GM12878 (cell line): ENCODE data around the gene GALNT9. TPM values are rescaled to one million over a fixed set of nuclear protein-coding genes. Genes with fewer than 3 reads are reported as not detected.

ENCODE experiments used
- ATAC-seq: fragments of 200-7000 bp; cut with Tn5 transposase; 3 replicates; pipeline ENCODE4 v1.9.1; 2020; ENCODE audit warnings: mild to moderate bottlenecking, moderate library complexity
- BruUV-seq: library from RNA; stranded (reverse); fragments of 400-500 nt; replicated peaks from 2 replicates; lab custom pipeline; 2021; lab: Mats Ljungman, UMichigan
- CTCF ChIA-PET: fragments of 300-600 bp; sonication (Branson Sonifier 250); formaldehyde crosslinking; extraction: SDS; loops from one replicate; lab custom pipeline; 2021; ENCODE audit warnings: inconsistent platforms; lab: Yijun Ruan, JAX
- POLR2A ChIA-PET: fragments of 350-600 bp; formaldehyde crosslinking; extraction: SDS; loops from one replicate; lab custom pipeline; 2021; ENCODE audit warnings: inconsistent platforms; lab: Charles Lee
- RAD21 ChIA-PET: fragments of 300-600 bp; sonication (Branson Sonifier 250); formaldehyde crosslinking; loops from one replicate; lab custom pipeline; 2023; ENCODE audit warnings: antibody characterized with exemption; ENCODE audit not compliant: unreplicated experiment; lab: Charles Lee
- SMC1A ChIA-PET: fragments of 300-600 bp; sonication (Branson Sonifier 250); formaldehyde crosslinking; loops from one replicate; lab custom pipeline; 2023; ENCODE audit not compliant: unreplicated experiment, uncharacterized antibody; lab: Charles Lee
- DNase-seq: peaks from one replicate; pipeline ENCODE4 v3.0.0-alpha.2; 2011; ENCODE audit warnings: low read depth, low spot score
- FAIRE-seq: peaks from 3 replicates; lab custom pipeline; 2011; peaks lifted over from hg19 to GRCh38; lab: Jason Lieb, UNC
- H2AFZ ChIP-seq: 2 replicates; pipeline ENCODE4 v1.6.0; 2011; ENCODE audit warnings: low read depth, low read length, control low read depth; ENCODE audit not compliant: control insufficient read depth
- H3K27ac ChIP-seq: 2 replicates; pipeline ENCODE4 v1.5.1; 2011; ENCODE audit warnings: control low read depth; ENCODE audit not compliant: control insufficient read depth, insufficient read depth
- H3K27me3 ChIP-seq, 2 experiments: replicated peaks in 1 of 2; 2 replicates each; pipeline versions ENCODE4 v1.6.0 to v1.6.1; 2011; ENCODE audit warnings: low read length in 1 of 2; ENCODE audit not compliant: control insufficient read depth in 2 of 2, insufficient read depth in 2 of 2
- H3K36me3 ChIP-seq, 2 experiments: 2 replicates each; pipeline ENCODE4 v1.5.1; 2011; ENCODE audit warnings: low read length in 1 of 2; ENCODE audit not compliant: control insufficient read depth in 2 of 2, insufficient read depth in 2 of 2
- H3K4me1 ChIP-seq: 2 replicates; pipeline ENCODE4 v1.6.1; 2011; ENCODE audit warnings: mild to moderate bottlenecking, low read length, moderate library complexity, mixed read lengths; ENCODE audit not compliant: control insufficient read depth, insufficient read depth
- H3K4me2 ChIP-seq: 2 replicates; pipeline ENCODE4 v1.6.0; 2011; ENCODE audit warnings: control low read depth; ENCODE audit not compliant: control insufficient read depth, insufficient read depth
- H3K4me3 ChIP-seq: fragments of 200-600 bp; sonication (generic); 2 replicates; pipeline ENCODE4 v1.5.1; 2016
- H3K79me2 ChIP-seq: 2 replicates; pipeline ENCODE4 v1.6.0; 2011; ENCODE audit warnings: low read length; ENCODE audit not compliant: control insufficient read depth, insufficient read depth
- H3K9ac ChIP-seq: 2 replicates; pipeline ENCODE4 v1.8.0; 2011; ENCODE audit warnings: low read length, control low read depth, mixed read lengths; ENCODE audit not compliant: control insufficient read depth, insufficient read depth
- H3K9me3 ChIP-seq: replicated peaks from 3 replicates; pipeline ENCODE4 v1.5.1; 2011; ENCODE audit warnings: mild to moderate bottlenecking, low read length; ENCODE audit not compliant: control insufficient read depth, insufficient read depth
- H4K20me1 ChIP-seq: 2 replicates; pipeline ENCODE4 v1.6.0; 2011; ENCODE audit not compliant: control insufficient read depth, insufficient read depth
- WGBS: methylation state at CpG from one replicate; pipeline ENCODE4 v1.1.6; 2016; ENCODE audit warnings: low lambda C conversion rate; ENCODE audit not compliant: insufficient replicate concordance, insufficient coverage; ENCODE audit errors: missing lambda C conversion rate; 5-methylcytosine and 5-hydroxymethylcytosine counted together
- in situ Hi-C: fragments of 300-500 bp; cut with MboI; formaldehyde crosslinking; loops from 9 replicates; pipeline ENCODE4 v1.14.3; 2018; ENCODE audit warnings: mixed read lengths
- intact Hi-C: fragments of 100-400 bp; cut with micrococcal nuclease; formaldehyde crosslinking; loops from one replicate; pipeline ENCODE4 v1.14.2; 2022; ENCODE audit not compliant: unreplicated experiment
- polyA plus RNA-seq, 11 experiments: library from polyadenylated mRNA; depleted of rRNA in 4 of 11; unstranded in 6 of 11; stranded (reverse) in 5 of 11; fragments of >200 nt; fragmentation: Nextera tagmentation in 4 of 11; fragmentation: Illumina TruSeq in 1 of 11; extraction: Ambion mirVana in 4 of 11; extraction: Trizol in 1 of 11; gene quantifications; 1 replicate in 1 of 11; 2 replicates in 10 of 11; pipeline versions ENCODE4 v1.2.1 to v1.2.3, GENCODE V29; 2011 to 2016; ENCODE audit warnings: inconsistent platforms in 2 of 11, missing spikeins in 2 of 11, low read depth in 1 of 11
- total RNA-seq, 4 experiments: library from RNA; depleted of rRNA in 3 of 4; stranded (reverse); fragments of >200 nt in 3 of 4; fragmentation: Illumina TruSeq in 1 of 4; extraction: Trizol in 1 of 4; gene quantifications; 2 replicates each; pipeline versions ENCODE4 v1.2.1 to v1.2.3, GENCODE V29; 2013 to 2021
- TF ChIP-seq, protein P1 (sequence below): fragments of 450-650 bp; IDR thresholded peaks from 2 replicates; pipeline ENCODE4 v1.6.1; 2017; ENCODE audit warnings: mild to moderate bottlenecking
- TF ChIP-seq, protein P2 (sequence below): fragments of 450-650 bp; IDR thresholded peaks from 2 replicates; pipeline ENCODE4 v1.6.1; 2014; ENCODE audit warnings: mild to moderate bottlenecking
- TF ChIP-seq, protein P3 (sequence below): IDR thresholded peaks from 2 replicates; pipeline ENCODE4 v1.6.1; 2012; ENCODE audit warnings: low read length, inconsistent platforms

GALNT9 gene
- total and polyA plus RNA-seq, 10 of the 15 experiments (the other 5 are each of a cell fraction or from before 2014, with no cell fraction given): 0.04 TPM; not detected in 9

DNA sequence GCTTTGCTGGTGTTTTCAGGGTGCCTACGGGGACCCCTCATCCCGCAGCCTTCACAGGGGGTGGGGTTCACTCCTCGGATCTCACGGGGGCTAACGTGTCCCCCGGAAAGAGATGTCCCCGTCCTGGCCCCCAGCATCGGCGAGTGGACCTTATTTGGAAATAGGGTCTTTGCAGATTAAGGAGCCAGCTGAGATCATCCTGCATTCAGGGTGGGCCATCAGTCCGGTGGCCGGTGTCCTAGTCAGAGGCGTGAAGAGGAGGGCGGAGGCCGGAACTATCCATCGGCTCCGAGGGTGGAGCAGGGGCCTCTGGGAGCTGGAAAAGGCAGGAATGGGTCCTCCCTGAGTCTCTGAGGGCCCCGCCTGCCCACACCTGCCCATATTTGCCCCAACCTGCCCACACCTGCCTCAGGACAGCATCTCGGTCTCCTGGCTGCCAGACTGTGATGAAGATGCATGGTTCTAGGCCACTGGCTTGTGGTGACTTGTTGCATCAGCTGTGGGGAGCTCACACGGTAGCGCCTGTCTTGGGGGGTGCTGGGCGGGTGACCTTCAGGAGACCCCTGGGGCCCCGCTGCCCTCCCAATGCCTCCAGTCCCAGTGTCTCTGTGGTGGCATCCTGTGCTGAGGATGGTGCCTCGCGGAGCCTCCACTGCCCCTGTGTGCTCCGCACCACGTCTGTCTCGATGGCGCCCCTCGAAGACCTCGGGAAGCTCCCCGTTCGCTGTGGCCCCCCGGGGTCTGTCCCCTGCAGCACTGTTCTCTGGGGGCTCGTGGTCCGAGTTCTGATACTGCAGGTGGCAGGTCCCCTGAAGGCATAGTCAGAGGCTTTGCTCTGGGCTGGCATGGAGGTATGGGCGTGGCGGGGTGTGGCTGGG lies 170.5 kb downstream of the GALNT9 start:
- Histone ChIP-seq H3K36me3 (peaks cover 3 to 7% of the 10 kb centered on the region in 2 experiments), H4K20me1 (no peaks in the 10 kb centered on the region), H3K4me1 (no peaks in the 10 kb centered on the region), H3K9me3 (peaks cover 8% of the 10 kb centered on the region), H2AFZ (no peak overlapping the region), H3K27me3 (no peaks in the 10 kb centered on the region), H3K9ac (no peak overlapping the region), H3K4me2 (no peak overlapping the region), H3K4me3 (no peak overlapping the region), H3K27ac (no peak overlapping the region), H3K79me2 (no peaks in the 10 kb centered on the region)
- FAIRE-seq (no peak), DNase-seq (no peak), ATAC-seq (no peak)
- ChIA-PET CTCF (no interaction called here), POLR2A (no interaction called here), SMC1A (no interaction called here), RAD21 (no interaction called here)
- 90% methylated on average over 31 of the region's 37 CpGs for WGBS
- no TSS peak for BruUV-seq
- in situ Hi-C loops: no loop called here
- intact Hi-C loops: no loop called here
- TF ChIP-seq, protein P1, sequence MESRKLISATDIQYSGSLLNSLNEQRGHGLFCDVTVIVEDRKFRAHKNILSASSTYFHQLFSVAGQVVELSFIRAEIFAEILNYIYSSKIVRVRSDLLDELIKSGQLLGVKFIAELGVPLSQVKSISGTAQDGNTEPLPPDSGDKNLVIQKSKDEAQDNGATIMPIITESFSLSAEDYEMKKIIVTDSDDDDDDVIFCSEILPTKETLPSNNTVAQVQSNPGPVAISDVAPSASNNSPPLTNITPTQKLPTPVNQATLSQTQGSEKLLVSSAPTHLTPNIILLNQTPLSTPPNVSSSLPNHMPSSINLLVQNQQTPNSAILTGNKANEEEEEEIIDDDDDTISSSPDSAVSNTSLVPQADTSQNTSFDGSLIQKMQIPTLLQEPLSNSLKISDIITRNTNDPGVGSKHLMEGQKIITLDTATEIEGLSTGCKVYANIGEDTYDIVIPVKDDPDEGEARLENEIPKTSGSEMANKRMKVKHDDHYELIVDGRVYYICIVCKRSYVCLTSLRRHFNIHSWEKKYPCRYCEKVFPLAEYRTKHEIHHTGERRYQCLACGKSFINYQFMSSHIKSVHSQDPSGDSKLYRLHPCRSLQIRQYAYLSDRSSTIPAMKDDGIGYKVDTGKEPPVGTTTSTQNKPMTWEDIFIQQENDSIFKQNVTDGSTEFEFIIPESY: 0 out of 2 replicates have a peak, but pooled peaks have one; percentile 29
- TF ChIP-seq, protein P2, sequence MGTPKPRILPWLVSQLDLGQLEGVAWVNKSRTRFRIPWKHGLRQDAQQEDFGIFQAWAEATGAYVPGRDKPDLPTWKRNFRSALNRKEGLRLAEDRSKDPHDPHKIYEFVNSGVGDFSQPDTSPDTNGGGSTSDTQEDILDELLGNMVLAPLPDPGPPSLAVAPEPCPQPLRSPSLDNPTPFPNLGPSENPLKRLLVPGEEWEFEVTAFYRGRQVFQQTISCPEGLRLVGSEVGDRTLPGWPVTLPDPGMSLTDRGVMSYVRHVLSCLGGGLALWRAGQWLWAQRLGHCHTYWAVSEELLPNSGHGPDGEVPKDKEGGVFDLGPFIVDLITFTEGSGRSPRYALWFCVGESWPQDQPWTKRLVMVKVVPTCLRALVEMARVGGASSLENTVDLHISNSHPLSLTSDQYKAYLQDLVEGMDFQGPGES: no peak
- TF ChIP-seq, protein P3, sequence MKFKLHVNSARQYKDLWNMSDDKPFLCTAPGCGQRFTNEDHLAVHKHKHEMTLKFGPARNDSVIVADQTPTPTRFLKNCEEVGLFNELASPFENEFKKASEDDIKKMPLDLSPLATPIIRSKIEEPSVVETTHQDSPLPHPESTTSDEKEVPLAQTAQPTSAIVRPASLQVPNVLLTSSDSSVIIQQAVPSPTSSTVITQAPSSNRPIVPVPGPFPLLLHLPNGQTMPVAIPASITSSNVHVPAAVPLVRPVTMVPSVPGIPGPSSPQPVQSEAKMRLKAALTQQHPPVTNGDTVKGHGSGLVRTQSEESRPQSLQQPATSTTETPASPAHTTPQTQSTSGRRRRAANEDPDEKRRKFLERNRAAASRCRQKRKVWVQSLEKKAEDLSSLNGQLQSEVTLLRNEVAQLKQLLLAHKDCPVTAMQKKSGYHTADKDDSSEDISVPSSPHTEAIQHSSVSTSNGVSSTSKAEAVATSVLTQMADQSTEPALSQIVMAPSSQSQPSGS: no peak
